Heart right ventricle (tissue), 16 donors: ENCODE measurements around the gene CMKLR1. TPM values are rescaled to one million over a fixed set of nuclear protein-coding genes. Genes with fewer than 3 reads are reported as not detected.

Experiments used
- ATAC-seq, 8 donors: fragments of 200-7000 bp; cut with Tn5 transposase; one replicate each; pipeline ENCODE4 v1.9.1; 2020; ENCODE audit warnings: mild to moderate bottlenecking in 8 of 8, moderate library complexity in 8 of 8, moderate number of reproducible peaks in 1 of 8
- DNase-seq, 2 donors: peaks; one replicate each; pipeline ENCODE4 v3.0.0-alpha.2; 2020
- H3K27ac ChIP-seq, 10 donors: fragments of 200-600 bp; sonication (generic) in 2 of 10; one replicate each; pipeline versions ENCODE4 v1.5.0 to v1.8.0; 2020 to 2022; ENCODE audit warnings: mild to moderate bottlenecking in 3 of 10
- H3K27me3 ChIP-seq, 7 donors: fragments of 200-600 bp; one replicate each; pipeline ENCODE4 v1.8.0; 2021 to 2022; ENCODE audit warnings: mild to moderate bottlenecking in 2 of 7
- H3K36me3 ChIP-seq, 9 donors: fragments of 200-600 bp; sonication (generic) in 1 of 9; one replicate each; pipeline versions ENCODE4 v1.5.0 to v1.8.0; 2020 to 2022; ENCODE audit warnings: mild to moderate bottlenecking in 2 of 9
- H3K4me1 ChIP-seq, 9 donors: fragments of 200-600 bp; sonication (generic) in 1 of 9; one replicate each; pipeline versions ENCODE4 v1.5.0 to v1.8.0; 2020 to 2022; ENCODE audit warnings: mild to moderate bottlenecking in 4 of 9
- H3K4me3 ChIP-seq, 10 donors: fragments of 200-600 bp; sonication (generic) in 2 of 10; one replicate each; pipeline versions ENCODE4 v1.5.0 to v1.8.0; 2020 to 2022; ENCODE audit warnings: mild to moderate bottlenecking in 7 of 10, moderate library complexity in 2 of 10
- H3K9me3 ChIP-seq, 11 donors: fragments of 200-600 bp in 10 of 11; sonication (generic) in 2 of 11; one replicate each; pipeline versions ENCODE4 v1.5.0 to v1.8.0; 2013 to 2022; ENCODE audit warnings: mild to moderate bottlenecking in 2 of 11, control low read depth in 1 of 11, moderate library complexity in 1 of 11
- CTCF ChIP-seq, 9 donors: fragments of 200-600 bp; sonication (generic) in 2 of 9; IDR thresholded peaks; one replicate each; pipeline versions ENCODE4 v1.5.0 to v1.8.0; 2021 to 2022; ENCODE audit warnings: antibody characterized with exemption in 9 of 9, mild to moderate bottlenecking in 5 of 9, moderate library complexity in 1 of 9
- WGBS, 2 donors: extraction: QIAGEN DNeasy Blood & Tissue Kit; methylation state at CpG; one replicate each; pipeline ENCODE4 v1.1.7; 2013; ENCODE audit warnings: inconsistent platforms in 1 of 2; 5-methylcytosine and 5-hydroxymethylcytosine counted together
- intact Hi-C, 10 donors: fragments of 100-400 bp; cut with DNase I; formaldehyde crosslinking; loops; one replicate each; pipeline versions ENCODE4 v1.11.1 to v1.14.2; 2022
- polyA plus RNA-seq, 2 donors: library from polyadenylated mRNA; stranded (reverse); fragments of 200-250 nt; gene quantifications; one replicate each; pipeline ENCODE4 v1.2.3, GENCODE V29; 2013
- total RNA-seq, 10 donors: library from RNA; stranded (reverse); fragmentation: NEBNext Ultra II Directional in 3 of 10; extraction: Animal tissue kit (Norgen Biotek cat#: 25700) in 3 of 10; gene quantifications; one replicate each; pipeline versions ENCODE4 v1.2.1 to v1.2.4, GENCODE V29; 2021 to 2023
- donor health status: Arrhythmogenic right ventricular cardiomyopathy.
- donor health status: ischemic (EF 13 %, LVEDD 7.1; RV severe dilation, severe dysfunction).
- donor health status: healthy with polysubstance abuse.
- donor health status: DM: no; HTN: yes; CAD: no.
- donor health status: DM: no; HTN: no; CAD: no.
- donor health status: ischemic (EF 25% LVEDD 6.9; RV normal size, moderate dysfunction).
- donor health status: ischemic (EF 25% LVEDD 5.7; RV mildly dilated, moderate dysfunction).
- donor health status: healthy.
- donor health status: DM: yes; HTN: yes; CAD: no.
- donor health status: Ischemic cardiomyopathy.
- donor health status: ischemic (EF 35%, LVEDD 5.7; RV mildly dilated, moderate dysfunction).
- donor health status: nonischemic (EF 11% LVEDD 7.7; RV severe dilation, severe dysfunction).
- donor health status: DM: yes; HTN: yes; CAD: no.
- donor health status: PGD.
- donor health status: ischemic (EF 29% LVEDD 5.4; RV normal size, mild dysfunction).
- donor health status: nonischemic (EF 23%, LVEDD 6.1; RV moderate dilation, normal function).

CMKLR1 gene
- total and polyA plus RNA-seq, 12 donors, result 2.2 to 24.0 (median 5.1) TPM

DNA sequence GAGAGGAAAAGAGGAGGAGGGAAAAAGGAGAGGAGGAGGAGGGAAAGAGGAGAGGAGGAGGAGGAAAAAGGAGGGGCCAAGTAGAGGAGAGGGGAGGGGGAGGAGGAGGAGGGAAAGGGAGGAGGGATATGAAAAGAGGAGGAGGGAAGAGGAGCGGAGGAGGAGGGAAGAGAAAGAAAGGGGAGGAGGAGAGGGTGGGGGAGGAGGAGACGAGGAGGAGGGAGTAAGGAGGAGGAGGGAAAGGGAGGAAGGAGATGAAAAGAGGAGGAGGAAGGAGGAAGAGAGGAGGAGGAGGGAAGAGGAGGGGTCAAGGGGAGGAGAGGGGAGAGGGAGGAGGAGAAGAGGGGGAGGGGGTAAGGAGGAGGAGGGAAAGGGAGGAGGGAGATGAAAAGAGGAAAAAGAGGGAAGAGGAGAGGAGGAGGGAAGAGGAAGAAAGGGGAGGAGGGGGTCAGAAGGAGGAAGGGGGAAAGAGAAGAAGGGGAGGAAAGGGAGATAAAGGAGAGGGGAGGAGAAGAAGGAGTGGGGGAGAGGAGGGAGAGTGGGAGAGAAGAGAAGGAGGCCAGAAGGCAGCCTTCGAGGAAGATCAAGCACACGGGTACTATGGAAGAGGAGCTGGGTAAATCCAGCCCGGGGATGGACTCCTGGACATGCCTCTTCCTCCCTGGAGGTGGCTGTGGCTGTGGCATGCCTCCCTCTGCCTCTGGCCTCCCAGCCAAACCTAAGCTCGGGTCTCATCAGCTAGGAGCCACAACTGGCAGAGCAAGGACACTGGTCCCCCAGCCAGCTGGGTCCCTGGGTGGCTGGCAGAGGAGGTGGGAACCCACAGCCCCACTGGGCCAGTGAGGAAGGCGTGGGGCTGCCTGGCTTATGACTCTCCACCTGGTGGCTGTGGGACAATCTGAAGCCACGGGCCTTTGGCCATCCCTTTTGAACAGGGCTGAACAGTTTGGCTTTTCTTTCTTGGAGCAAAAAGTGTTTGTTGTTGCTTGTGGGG, 3.0 kb upstream of the CMKLR1 start:
- 75 to 78% methylated on average over 8 of the region's 8 CpGs for WGBS, 2 donors
- H3K4me1 ChIP-seq, result peaks cover 0 to 43% (median 12%) of the 10 kb centered on the region in 9 donors
- intact Hi-C loops, result no loop called here

GRCh38 chr12:108341356-108341755, 2.2 kb upstream of the CMKLR1 start:
- no peak for DNase-seq
- intact Hi-C loops, result no loop called here
- H3K4me1 ChIP-seq, result peaks cover 0 to 48% (median 12%) of the 10 kb centered on the region in 9 donors
- H3K27ac ChIP-seq, result peak overlapping the region in 2 of 10 donors; percentile 13 to 90
- TF ChIP-seq CTCF (IDR thresholded peaks at IDR 0.05), result no peak
- H3K9me3 ChIP-seq, result peaks cover 0 to 8% (median 0%) of the 10 kb centered on the region in 11 donors
- ATAC-seq, result no peak
- 73 to 75% methylated on average over 3 of the region's 3 CpGs for WGBS, 2 donors
- no peaks in the 10 kb centered on the region for H3K36me3 ChIP-seq
- peaks cover 0 to 14% (median 0%) of the 10 kb centered on the region in 7 donors for H3K27me3 ChIP-seq
- no peak overlapping the region for H3K4me3 ChIP-seq

More for the DNA sequence above, 3.0 kb upstream of the CMKLR1 start:
- H3K27me3 ChIP-seq, result peaks cover 0 to 14% (median 0%) of the 10 kb centered on the region in 7 donors
- H3K9me3 ChIP-seq, result peaks cover 0 to 8% (median 0%) of the 10 kb centered on the region in 11 donors
- TF ChIP-seq CTCF (IDR thresholded peaks at IDR 0.05), result no peak
- no peaks in the 10 kb centered on the region for H3K36me3 ChIP-seq
- no peak overlapping the region for H3K4me3 ChIP-seq
- H3K27ac ChIP-seq, result peak overlapping the region in 4 of 10 donors; percentile 34 to 65 (median 46)
- no peak for ATAC-seq
- no peak for DNase-seq

GRCh38 chr12:108340037-108340436, 926 bp upstream of the CMKLR1 start:
- Histone ChIP-seq H3K4me3 (peak overlapping the region in 2 of 10 donors; percentile 56 to 57), H3K36me3 (no peaks in the 10 kb centered on the region), H3K27ac (peak overlapping the region in 9 of 10 donors; percentile 47 to 90 (median 78)), H3K9me3 (peaks cover 0 to 8% (median 0%) of the 10 kb centered on the region in 11 donors), H3K4me1 (peaks cover 0 to 54% (median 12%) of the 10 kb centered on the region in 9 donors), H3K27me3 (peaks cover 0 to 14% (median 0%) of the 10 kb centered on the region in 7 donors)
- TF ChIP-seq CTCF (IDR thresholded peaks at IDR 0.05), result no peak
- ATAC-seq, result peak; percentile 8 to 40 (median 30)
- WGBS, 2 donors, result 68 to 69% methylated on average over 10 of the region's 10 CpGs
- no peak for DNase-seq
- intact Hi-C loops, result no loop called here
